T-helper 2 cell treated with Interferon-gamma antibody and Interleukin-4, amounts not matched to agents 100 ng/mL and 5 ng/mL, for 36 hours (primary cell): ENCODE measurements around the gene GAB2. TPM values are rescaled to one million over a fixed set of nuclear protein-coding genes. Genes with fewer than 3 reads are reported as not detected.

Experiments
- intact Hi-C: fragments of 100-400 bp; cut with micrococcal nuclease; formaldehyde crosslinking; loops from one replicate; pipeline ENCODE4 v1.15.1; 2023
- total RNA-seq: library from RNA; stranded (reverse); gene quantifications from 2 replicates; pipeline ENCODE4 v1.2.3, GENCODE V29; 2022

GAB2 gene
- total RNA-seq, 1 donor from 2014 or later: 96.1 TPM

DNA sequence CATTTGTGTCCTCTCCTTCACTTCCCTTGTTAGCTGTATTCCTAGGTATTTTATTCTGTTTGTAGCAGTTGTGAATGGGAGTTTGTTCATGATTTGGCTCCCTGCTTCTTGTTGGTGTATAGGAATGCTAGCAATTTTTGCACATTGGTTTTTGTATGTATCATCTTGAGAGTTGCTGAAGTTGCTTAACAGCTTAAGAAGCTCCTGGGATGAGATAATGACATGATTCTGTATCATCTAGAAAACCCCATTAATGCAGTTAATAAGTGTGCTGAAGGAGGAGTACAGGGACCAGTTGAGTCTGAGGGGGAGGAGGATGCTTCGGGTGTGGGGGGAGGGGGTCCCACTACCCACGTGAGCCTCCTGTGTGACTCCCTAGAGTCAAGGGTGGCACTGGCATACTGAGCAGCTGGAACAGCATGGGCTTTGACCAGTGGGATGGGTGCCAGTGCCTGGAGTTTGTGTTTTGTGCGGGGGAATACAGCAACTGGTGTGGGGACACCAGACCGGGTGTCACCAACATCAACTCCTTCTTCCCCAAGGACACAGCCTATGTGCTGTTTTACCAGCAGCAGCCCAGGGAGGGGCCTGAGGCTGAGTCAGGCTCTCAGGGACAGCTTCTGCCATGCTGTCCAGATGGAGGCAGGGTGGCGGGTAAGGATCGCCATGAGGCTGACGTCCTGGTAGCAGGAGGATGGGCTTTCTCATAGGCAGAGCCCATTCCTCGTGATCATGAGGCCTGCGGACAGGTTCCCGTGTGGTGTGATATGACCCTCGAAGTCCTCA is 204.8 kb downstream of the GAB2 start:
- intact Hi-C loops: no loop called here

DNA sequence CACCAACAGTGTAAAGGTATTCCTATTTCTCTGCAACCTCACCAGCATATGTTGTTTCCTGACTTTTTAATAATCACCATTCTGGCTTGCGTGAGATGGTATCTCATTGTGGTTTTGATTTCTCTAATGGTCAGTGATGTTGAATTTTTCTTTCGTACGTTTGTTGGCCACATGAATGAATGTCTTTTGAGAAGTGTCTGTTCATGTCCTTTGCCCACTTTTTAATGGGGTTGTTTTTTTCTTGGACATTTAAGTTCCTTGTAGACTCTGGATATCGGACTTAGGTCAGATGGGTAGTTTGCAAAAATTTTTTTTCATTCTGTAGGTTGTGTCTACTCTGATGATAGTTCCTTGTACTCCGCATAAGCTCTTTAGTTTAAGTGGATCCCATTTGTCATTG is 206.1 kb downstream of the GAB2 start:
- intact Hi-C loops: no loop called here

- intact Hi-C loops: no loop called here
Measured at GRCh38 chr11:78210000-78210608, 207.5 kb downstream of the GAB2 start.

- intact Hi-C loops: no loop called here
Measured at GRCh38 chr11:78209478-78209877, 208.1 kb downstream of the GAB2 start.

DNA sequence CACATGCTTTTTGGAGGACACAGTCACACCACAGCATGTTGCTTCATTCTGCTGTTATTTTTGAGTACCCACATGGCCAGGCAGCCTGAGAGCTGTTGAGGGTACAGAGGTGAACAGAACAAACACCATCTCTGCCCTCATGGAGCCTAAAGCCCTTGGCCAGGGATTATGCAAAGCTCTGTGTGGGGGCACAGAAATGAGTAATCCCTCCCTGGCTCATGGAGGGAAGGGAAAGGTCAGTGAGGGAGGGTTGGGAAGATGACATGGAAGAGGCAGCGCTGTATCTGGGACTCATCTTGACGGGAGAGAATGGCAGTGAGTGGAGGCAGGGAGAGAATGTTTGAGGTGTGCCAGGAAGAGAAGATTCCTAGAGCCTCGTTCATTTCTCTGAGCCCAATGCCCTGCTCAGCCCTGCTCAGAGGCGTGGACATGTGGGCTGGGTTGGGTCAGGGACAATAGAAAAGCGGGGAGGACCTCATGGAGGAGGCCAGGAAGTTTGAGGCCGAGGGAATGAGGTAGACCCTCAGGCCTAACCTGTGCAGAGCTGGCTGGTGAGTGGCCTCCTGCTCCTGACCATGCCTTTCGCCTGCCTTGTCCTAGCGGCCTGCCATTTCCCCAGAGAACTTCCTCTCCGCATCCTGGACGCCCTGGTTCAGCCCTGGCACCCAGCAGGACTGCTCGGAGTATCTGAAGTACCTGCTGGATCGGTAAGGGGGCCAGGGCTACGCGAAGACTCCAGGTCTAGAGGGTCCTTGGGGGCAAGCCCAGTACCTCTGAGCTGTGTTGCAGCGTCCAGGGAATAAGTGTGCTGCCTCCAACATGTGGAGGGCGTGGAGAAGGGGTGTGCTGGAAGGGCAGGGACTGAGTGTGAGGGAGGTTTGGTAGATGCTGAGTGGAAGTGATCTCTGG is 209.1 kb downstream of the GAB2 start:
- intact Hi-C loops: no loop called here

DNA sequence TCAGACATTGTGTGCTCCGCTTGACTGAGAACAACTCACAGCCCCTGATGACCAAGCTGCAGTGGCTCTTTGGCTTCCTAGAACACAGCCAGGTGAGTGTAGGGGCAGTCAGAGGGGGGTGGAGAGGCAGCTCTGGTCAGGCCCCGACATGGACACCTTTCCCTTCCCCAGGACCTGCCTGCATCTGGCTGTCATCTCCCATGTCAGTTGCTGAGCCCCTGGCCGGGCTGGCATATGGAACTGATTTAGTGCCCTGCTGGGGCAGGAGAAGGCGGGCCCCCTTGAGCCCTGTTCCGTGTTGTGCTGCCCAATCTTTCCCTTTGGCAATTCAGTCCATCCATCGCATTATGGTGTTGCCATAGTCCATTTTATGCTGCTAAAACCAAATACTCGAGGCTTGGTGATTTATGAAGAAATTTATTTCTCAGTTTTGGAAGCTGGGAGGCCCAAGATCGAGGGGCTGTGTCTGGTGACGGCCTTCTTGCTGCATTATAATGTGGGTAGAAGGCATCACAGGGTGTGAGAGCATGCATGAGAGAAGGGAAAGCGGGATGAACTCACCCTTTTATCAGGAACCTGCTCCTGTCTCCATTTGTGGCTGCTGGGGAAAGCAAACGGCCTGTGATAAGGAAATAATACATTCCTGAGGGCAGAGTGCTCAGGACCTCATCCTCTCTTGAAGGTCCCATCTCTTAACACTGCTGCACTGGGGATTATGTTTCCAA is 209.9 kb downstream of the GAB2 start:
- intact Hi-C loops: no loop called here

DNA sequence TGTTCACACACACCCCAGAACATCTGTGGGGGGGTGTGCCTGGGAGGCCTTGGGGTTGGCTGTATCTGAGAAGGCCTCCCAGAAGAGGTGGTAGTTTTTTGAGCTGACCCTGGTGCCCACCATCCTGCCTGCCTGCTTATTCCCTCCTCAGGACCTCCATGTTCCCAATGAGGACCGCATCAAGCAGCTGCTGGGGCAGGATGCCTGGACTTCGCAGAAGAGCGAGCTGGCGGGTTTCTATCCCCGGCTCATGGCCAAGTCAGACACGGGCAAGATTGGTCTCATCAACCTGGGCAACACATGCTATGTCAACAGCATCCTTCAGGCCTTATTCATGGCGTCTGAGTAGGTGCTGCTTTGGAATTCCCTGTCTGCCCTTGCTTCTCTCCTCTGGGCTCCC is 211.9 kb downstream of the GAB2 start:
- intact Hi-C loops: no loop called here

DNA sequence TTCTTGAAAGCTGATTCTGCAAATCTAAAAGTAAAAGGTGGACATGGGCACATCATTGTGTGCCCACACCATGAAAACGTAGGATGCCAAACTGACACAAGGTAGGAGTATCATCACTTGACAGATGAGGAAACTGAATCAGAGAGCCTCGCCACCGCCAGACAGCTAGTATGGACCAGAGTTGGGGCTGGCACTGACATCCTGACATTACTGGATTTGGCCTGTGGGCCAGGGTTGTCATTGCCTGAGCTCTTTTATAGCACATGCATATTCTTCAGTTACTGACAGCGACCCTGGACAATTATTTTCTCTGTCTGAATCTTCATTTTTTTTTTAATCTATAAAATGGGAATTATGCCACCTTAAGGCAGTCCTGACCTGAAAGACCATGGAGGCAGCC is 212.4 kb downstream of the GAB2 start:
- intact Hi-C loops: no loop called here

GRCh38 chr11:78203184-78203583 is 214.4 kb downstream of the GAB2 start:
- intact Hi-C loops: loop anchor here (2.0 to 5.0 kb wide), 3 partner anchors 22 to 126 kb away; partner anchors contain the start of genes ALG8 and NDUFC2

GRCh38 chr11:78202733-78203167 is 214.9 kb downstream of the GAB2 start:
- intact Hi-C loops: loop anchor here (1.0 to 5.0 kb wide), 4 partner anchors 14 to 125 kb away; partner anchors contain the start of genes ALG8, KCTD21, NDUFC2 and USP35

DNA sequence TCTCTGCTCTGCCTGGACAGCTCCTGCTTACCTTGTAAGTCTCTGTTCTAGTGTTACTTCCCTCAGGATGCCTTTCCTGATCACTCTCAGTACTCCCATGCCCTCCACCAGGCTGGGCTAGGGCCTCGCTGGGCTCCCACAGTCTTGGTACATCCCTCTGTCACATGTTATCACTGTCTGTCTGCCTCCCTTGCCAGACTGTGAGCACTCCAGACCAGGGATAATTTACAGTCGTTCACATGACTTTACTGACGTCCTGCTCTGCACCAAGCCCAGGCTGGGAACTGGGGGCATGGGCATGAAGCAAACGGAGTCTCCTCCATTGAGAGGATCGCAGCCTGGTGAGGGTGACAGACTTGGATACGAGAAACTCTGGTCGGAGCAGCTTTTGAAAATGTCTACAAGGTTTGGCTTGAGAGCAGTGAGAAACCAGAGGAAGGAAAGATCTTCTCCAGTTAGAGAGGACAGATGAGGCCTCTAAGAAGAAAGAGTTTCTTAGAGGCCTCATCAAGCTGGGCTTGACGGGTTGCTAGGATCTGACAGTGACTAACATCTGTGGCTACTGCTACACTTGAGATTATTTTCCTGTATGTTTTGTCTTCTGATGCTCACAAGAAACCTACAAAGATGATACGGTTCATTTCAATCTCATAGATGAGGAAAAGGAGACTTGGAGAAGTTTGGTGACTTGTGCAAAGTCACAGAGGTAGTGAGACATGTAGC is 216.4 kb downstream of the GAB2 start:
- intact Hi-C loops: loop anchor here (5.0 kb wide), 1 partner anchor 124 kb away; the partner anchor contains the start of gene NDUFC2

GRCh38 chr11:78200553-78200952 is 217.1 kb downstream of the GAB2 start:
- intact Hi-C loops: loop anchor here (5.0 kb wide), 1 partner anchor 123 kb away; the partner anchor contains the start of gene NDUFC2

- intact Hi-C loops: loop anchor here (5.0 kb wide), 1 partner anchor 123 kb away; the partner anchor contains the start of gene NDUFC2
Measured at GRCh38 chr11:78200061-78200460, 217.6 kb downstream of the GAB2 start.

DNA sequence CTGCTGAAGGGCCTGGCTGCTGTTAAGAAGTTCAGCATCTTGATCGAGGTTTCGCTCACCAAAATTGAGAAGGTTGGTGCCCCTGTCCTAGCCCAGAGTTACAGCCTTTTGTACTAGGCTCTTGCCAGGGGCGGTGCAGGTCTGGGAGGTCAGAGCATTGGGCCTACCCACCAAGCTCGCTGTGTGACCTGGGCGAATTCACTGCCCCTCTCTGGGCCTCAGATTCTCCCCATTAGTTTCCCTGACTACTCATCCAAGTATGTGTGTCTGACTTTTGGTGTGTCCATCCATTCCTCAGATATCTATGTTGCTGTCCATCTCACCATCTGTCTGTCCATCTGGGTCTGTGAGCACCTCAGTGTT is 218.0 kb downstream of the GAB2 start:
- intact Hi-C loops: loop anchor here (5.0 kb wide), 1 partner anchor 122 kb away; the partner anchor contains the start of gene NDUFC2

- intact Hi-C loops: no loop called here
Measured at GRCh38 chr11:78199015-78199652, 218.5 kb downstream of the GAB2 start.

DNA sequence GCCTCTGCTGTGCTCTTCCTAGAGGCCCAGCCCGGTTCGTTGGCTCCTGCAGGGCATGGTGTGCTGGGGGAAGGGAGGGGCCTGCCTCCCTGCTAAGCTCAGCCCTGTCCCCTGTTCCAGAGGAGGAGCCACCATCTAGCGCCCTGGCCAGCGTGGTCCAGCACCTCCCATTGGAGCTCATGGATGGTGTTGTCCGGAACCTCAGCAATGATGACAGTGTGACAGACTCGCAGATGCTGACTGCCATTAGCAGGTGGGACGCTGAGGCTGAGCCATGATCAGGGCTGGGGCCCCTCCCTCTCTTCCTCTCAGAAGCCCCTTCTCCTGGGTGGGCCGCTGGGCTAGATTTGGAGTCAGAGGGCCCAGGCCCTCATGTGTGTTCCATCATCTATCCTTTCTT is 219.8 kb downstream of the GAB2 start:
- intact Hi-C loops: no loop called here

DNA sequence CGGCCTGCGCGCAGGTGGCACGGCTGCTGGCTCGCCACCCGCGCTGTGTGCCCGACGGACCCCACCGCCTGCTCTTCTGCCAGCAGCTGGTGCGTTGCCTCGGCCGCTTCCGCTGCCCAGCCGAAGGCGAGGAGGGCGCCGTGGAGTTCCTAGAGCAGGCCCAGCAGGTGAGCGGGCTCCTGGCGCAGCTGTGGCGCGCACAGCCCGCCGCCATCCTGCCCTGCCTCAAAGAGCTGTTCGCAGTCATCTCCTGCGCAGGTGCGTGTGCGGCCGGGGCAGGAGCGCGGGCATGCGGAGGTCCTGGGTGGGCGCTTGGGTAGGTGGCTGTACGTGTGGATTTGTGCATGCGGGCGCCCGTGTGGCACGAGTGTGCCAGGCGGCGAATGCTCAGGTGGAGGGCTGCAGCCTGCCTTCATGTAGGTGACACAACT is 220.9 kb downstream of the GAB2 start:
- intact Hi-C loops: no loop called here

DNA sequence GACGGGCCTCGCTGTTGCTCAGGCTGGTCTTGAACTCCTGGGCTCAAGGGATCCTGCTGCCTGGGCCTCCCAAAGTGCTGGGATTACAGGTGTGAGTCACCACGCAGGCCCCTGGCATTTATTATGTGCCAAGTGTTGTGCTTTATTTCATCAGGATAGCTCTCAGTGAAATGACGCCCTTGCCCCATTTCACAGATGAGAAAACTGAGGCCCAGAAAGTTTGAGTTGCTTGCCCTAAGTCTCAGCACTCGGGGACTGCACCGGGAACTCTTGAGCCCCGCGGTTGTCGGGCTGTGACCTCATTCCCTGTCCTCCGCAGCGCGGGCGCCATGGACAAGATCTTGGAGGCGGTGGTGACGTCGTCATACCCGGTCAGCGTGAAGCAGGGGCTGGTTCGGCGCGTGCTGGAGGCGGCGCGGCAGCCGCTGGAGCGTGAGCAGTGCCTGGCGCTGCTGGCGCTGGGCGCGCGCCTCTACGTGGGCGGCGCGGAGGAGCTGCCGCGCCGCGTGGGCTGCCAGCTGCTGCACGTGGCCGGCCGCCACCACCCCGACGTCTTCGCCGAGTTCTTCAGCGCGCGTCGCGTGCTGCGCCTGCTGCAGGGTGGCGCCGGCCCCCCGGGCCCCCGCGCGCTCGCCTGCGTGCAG is 221.6 kb downstream of the GAB2 start:
- intact Hi-C loops: no loop called here

DNA sequence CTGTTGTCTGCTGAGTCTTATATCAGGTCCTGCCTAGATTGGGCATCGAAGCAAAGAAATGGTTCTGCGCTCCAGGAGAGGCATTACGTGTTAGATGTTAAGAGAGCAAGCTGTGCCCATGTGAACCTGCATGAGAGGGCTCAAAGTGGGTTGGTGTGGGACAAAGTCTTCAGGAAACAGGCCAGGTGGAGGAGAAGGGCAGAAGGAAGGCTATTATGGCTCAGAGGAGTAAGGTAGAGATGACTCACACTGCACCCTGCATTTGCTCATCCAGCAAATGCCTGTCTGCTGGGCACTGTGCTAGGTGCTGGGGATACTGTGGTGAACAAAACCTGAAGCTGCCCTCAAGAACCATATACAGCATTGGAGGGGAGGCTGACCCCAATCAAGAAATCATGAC is 223.1 kb downstream of the GAB2 start:
- intact Hi-C loops: no loop called here
